ENCODE data around the gene YIF1A.
A peak's percentile ranks its signal among the peaks of the same experiment; 100 is the strongest.

Gene YIF1A

DNA sequence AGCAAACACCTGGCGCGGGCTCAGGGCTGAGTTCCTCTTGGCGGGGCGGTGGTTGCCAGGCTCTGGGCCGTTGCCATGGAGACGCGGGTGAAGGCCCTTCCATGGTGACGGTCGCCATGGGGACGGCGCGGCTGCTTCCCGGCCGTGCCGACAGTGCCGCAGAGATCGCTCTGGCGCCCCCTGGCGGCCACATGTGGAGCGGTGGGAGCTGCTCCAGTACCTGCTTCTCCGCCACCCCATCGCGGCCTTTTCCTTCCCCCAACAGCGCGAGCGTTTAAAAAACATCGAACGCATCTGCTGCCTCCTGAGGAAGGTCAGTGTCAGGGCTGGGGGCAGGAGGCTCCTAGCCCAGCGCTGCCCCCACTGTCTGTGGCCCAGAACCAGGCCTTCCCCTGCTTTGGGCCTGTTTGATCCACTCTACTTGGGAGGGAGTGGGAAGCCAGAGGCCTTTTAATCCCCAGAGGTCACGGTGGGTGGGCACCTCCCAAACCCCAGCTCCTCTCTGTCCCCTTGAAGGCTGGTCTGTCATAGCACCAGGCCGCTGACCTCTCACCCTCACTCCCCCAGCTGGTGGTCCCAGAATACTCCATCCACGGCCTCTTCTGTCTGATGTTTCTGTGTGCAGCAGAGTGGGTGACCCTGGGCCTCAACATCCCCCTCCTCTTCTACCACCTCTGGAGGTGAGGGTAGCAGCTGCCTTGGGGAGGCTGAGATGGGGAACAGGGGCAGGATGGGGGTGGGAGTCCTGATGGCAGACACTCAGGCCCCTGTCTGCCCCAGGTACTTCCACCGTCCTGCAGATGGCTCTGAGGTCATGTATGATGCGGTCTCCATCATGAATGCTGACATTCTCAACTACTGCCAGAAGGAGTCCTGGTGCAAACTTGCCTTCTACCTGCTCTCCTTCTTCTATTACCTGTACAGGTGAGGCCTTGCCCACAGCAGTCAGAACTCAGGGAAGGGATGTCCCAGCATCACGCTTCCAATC lies 6.2 kb downstream of the YIF1A start:
- Histone ChIP-seq H3K4me1 (ENCODE audit: insufficient read depth, low read length) (peaks cover 26% of the 10 kb centered on the region), H3K4me3 (ENCODE audit: low read depth in 1 of 2, low read length in 2 of 2) (no peak overlapping the region), H3K27me3 (ENCODE audit: insufficient read depth, low read length, poor library complexity) (no peaks in the 10 kb centered on the region), H3K9me3 (ENCODE audit: insufficient read depth, low read length, severe bottlenecking) (no peaks in the 10 kb centered on the region), H3K4me2 (ENCODE audit: insufficient read depth, low read length) (peak overlapping the region; percentile 45), H2AFZ (ENCODE audit: low read depth, low read length) (peak overlapping the region; percentile 19; the same call in 1 of the 2 replicates), H4K20me1 (ENCODE audit: insufficient read depth, low read length) (peaks cover 41% of the 10 kb centered on the region), H3K27ac (ENCODE audit: low read length) (peak overlapping the region; percentile 47; the same call in 1 of the 2 replicates), H3K79me2 (ENCODE audit: insufficient read depth, low read length) (peaks cover 4% of the 10 kb centered on the region), H3K9ac (ENCODE audit: low read depth, low read length) (peak overlapping the region; percentile 8), H3K36me3 (ENCODE audit: insufficient read depth, low read length) (no peaks in the 10 kb centered on the region)
- DNase-seq (peak; percentile 99), ATAC-seq (ENCODE audit: insufficient read depth, low read depth) (peak; percentile 89)
- TF ChIP-seq EZH2 (IDR thresholded peaks at IDR 0.05; ENCODE audit: borderline replicate concordance, low read depth, low read length, severe bottlenecking) = no peak
- TF ChIP-seq, protein P1, sequence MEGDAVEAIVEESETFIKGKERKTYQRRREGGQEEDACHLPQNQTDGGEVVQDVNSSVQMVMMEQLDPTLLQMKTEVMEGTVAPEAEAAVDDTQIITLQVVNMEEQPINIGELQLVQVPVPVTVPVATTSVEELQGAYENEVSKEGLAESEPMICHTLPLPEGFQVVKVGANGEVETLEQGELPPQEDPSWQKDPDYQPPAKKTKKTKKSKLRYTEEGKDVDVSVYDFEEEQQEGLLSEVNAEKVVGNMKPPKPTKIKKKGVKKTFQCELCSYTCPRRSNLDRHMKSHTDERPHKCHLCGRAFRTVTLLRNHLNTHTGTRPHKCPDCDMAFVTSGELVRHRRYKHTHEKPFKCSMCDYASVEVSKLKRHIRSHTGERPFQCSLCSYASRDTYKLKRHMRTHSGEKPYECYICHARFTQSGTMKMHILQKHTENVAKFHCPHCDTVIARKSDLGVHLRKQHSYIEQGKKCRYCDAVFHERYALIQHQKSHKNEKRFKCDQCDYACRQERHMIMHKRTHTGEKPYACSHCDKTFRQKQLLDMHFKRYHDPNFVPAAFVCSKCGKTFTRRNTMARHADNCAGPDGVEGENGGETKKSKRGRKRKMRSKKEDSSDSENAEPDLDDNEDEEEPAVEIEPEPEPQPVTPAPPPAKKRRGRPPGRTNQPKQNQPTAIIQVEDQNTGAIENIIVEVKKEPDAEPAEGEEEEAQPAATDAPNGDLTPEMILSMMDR (IDR thresholded peaks at IDR 0.05; ENCODE audit: borderline replicate concordance, extremely low read depth, low read length, poor library complexity, severe bottlenecking) = peak; percentile 95

DNA sequence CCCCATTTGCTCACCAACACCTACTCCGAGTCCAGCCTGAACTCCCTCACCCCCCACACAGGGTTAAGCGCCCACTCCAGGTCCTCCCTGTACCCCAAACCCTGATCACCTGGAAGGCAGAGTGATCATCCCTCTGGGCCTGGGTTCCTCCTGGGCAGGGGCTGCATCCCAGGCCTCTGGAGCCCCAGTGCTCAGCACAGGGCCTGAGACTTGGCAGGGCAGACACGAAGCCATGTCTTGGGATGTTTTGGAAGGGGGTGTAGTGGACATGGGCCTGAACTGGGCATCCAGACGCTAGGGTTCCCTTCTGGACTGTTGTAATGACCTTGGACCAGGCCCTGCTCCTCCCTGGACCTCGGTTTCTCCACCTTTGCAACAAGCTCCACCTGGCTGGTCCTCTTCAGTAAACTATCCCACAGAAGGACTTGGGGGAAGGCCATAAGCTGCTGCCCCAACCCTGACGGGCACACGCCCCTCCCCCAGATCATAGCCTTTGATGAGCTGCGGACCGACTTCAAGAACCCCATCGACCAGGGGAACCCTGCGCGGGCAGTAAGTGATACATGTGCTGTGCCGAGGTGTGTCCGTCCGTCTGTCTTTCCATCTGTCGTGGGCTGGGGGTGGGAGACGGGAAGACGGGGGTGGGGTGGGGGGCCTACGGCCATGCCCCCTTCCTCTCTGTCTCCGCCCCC lies 7.0 kb downstream of the YIF1A start:
- Histone ChIP-seq H3K9ac (ENCODE audit: low read depth, low read length) (no peak overlapping the region), H3K4me2 (ENCODE audit: insufficient read depth, low read length) (no peak overlapping the region), H3K4me1 (ENCODE audit: insufficient read depth, low read length) (peaks cover 26% of the 10 kb centered on the region), H3K36me3 (ENCODE audit: insufficient read depth, low read length) (no peaks in the 10 kb centered on the region), H3K4me3 (ENCODE audit: low read depth in 1 of 2, low read length in 2 of 2) (no peak overlapping the region), H4K20me1 (ENCODE audit: insufficient read depth, low read length) (peaks cover 45% of the 10 kb centered on the region), H2AFZ (ENCODE audit: low read depth, low read length) (no peak overlapping the region), H3K27me3 (ENCODE audit: insufficient read depth, low read length, poor library complexity) (no peaks in the 10 kb centered on the region), H3K79me2 (ENCODE audit: insufficient read depth, low read length) (no peaks in the 10 kb centered on the region; the same call in 1 of the 2 replicates), H3K27ac (ENCODE audit: low read length) (no peak overlapping the region), H3K9me3 (ENCODE audit: insufficient read depth, low read length, severe bottlenecking) (no peaks in the 10 kb centered on the region)
- DNase-seq (no peak), ATAC-seq (ENCODE audit: insufficient read depth, low read depth) (no peak)
- no peak for TF ChIP-seq EZH2 (IDR thresholded peaks at IDR 0.05; ENCODE audit: borderline replicate concordance, low read depth, low read length, severe bottlenecking)
- TF ChIP-seq, protein P1 (IDR thresholded peaks at IDR 0.05; ENCODE audit: borderline replicate concordance, extremely low read depth, low read length, poor library complexity, severe bottlenecking) = no peak

DNA sequence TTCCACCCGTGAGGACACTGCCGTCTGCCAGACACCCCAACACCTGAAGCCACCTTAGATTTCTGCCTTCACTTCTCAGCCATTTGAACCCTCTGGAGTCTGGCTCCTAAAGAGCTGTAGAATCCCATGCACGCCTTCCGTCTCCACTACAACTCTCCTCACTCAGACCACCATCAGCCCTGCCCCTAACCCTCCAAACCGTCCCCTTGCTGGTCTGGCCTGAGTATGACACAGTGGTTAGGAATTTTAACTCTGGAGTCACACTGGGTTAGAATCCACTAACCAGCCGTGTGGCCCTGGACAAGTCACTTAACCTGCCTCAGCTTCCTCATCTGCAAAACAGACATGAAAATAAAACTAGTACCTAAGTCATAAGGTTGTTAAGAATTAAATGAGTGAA lies 7.9 kb downstream of the YIF1A start:
- Histone ChIP-seq H3K27ac (ENCODE audit: low read length) (no peak overlapping the region), H3K4me1 (ENCODE audit: insufficient read depth, low read length) (peaks cover 26% of the 10 kb centered on the region), H3K9ac (ENCODE audit: low read depth, low read length) (no peak overlapping the region), H3K79me2 (ENCODE audit: insufficient read depth, low read length) (no peaks in the 10 kb centered on the region; the same call in 1 of the 2 replicates), H3K4me3 (ENCODE audit: low read depth in 1 of 2, low read length in 2 of 2) (no peak overlapping the region), H3K4me2 (ENCODE audit: insufficient read depth, low read length) (no peak overlapping the region), H3K36me3 (ENCODE audit: insufficient read depth, low read length) (peaks cover 5% of the 10 kb centered on the region), H2AFZ (ENCODE audit: low read depth, low read length) (no peak overlapping the region), H3K27me3 (ENCODE audit: insufficient read depth, low read length, poor library complexity) (no peaks in the 10 kb centered on the region), H4K20me1 (ENCODE audit: insufficient read depth, low read length) (peaks cover 50% of the 10 kb centered on the region), H3K9me3 (ENCODE audit: insufficient read depth, low read length, severe bottlenecking) (no peaks in the 10 kb centered on the region)
- no peak for DNase-seq
- TF ChIP-seq EZH2 (IDR thresholded peaks at IDR 0.05; ENCODE audit: borderline replicate concordance, low read depth, low read length, severe bottlenecking) = no peak
- TF ChIP-seq, protein P1 (IDR thresholded peaks at IDR 0.05; ENCODE audit: borderline replicate concordance, extremely low read depth, low read length, poor library complexity, severe bottlenecking) = no peak
- no peak for ATAC-seq (ENCODE audit: insufficient read depth, low read depth)

Measured in DND-41 (cell line).